Fibroblast of lung (primary cell): ENCODE data around the gene LMO1.

Experiments
- CTCF ChIP-seq, 2 donors: IDR thresholded peaks in 1 of 2; conservative IDR thresholded peaks in 1 of 2; 1 replicate in 1 of 2; 2 replicates in 1 of 2; pipeline ENCODE4 v1.5.1; 2011 to 2012; ENCODE audit warnings: low read length in 2 of 2, control low read depth in 1 of 2, inconsistent platforms in 1 of 2, low read depth in 1 of 2, mild to moderate bottlenecking in 1 of 2
- EZH2 ChIP-seq: IDR thresholded peaks from 2 replicates; pipeline ENCODE4 v1.5.1; 2012; ENCODE audit warnings: low read length, control low read depth, mild to moderate bottlenecking; ENCODE audit errors: missing control alignments

- no peak for TF ChIP-seq CTCF (conservative IDR thresholded peaks at IDR 0.05 in 1 of 2, IDR thresholded peaks at IDR 0.05 in 1 of 2; ENCODE audit: low read depth in 1 of 2, low read length in 2 of 2)
- TF ChIP-seq EZH2, result no peak
These were observed 86.5 kb downstream of the LMO1 start for GRCh38 chr11:8177136-8177535.
